Body of pancreas (tissue), 4 donors: ENCODE data around the gene DTWD2.

Experiments
- CTCF ChIP-seq, 7 experiments: fragments of 450-650 bp in 4 of 7; fragments of 200-600 bp in 3 of 7; sonication (generic) in 3 of 7; IDR thresholded peaks; one replicate each; pipeline ENCODE4 v1.5.1; 2016 to 2019; ENCODE audit warnings: antibody characterized with exemption in 7 of 7
- POLR2A ChIP-seq, 3 donors: fragments of 450-650 bp; IDR thresholded peaks; one replicate each; pipeline ENCODE4 v1.6.1; 2016; ENCODE audit warnings: antibody characterized with exemption in 3 of 3, mild to moderate bottlenecking in 2 of 3

DNA sequence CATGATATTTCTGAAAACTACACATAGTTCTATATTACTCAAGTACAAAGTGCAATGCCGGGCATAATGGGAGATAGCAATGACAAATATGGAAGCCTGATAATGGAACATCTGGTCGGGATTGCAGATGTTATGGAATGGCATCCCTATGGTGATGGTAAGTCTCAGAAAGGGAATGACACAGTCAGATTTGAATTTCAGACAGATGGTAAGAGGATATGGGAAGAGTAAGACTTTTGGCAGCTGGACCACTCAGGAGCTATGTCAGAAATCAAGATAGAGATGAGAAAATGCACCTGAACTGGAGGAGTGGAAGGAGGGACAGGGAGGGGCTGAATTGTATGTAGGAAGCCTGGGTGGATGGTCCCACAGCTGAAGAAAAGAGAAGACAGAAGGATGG, 200.0 kb downstream of the DTWD2 start:
- TF ChIP-seq CTCF (IDR thresholded peaks at IDR 0.05) (no peak), POLR2A (IDR thresholded peaks at IDR 0.05) (no peak)
